Glutamatergic neuron (in vitro differentiated cells): ENCODE measurements around the gene PLSCR4. TPM values are rescaled to one million over a fixed set of nuclear protein-coding genes. Genes with fewer than 3 reads are reported as not detected.

Experiments
- DNase-seq: peaks from one replicate; pipeline ENCODE4 v3.0.0; 2022
- H3K27ac Mint-ChIP-seq: one replicate; pipeline ENCODE4 v1.8.0; 2020; ENCODE audit warnings: mild to moderate bottlenecking, mixed read lengths, inconsistent platforms; ENCODE audit not compliant: unreplicated experiment
- H3K27me3 Mint-ChIP-seq: one replicate; pipeline ENCODE4 v1.8.0; 2020; ENCODE audit warnings: mild to moderate bottlenecking, moderate library complexity, mixed read lengths, inconsistent platforms; ENCODE audit not compliant: unreplicated experiment
- H3K36me3 Mint-ChIP-seq: one replicate; pipeline ENCODE4 v1.8.0; 2020; ENCODE audit warnings: mild to moderate bottlenecking, mixed read lengths, inconsistent platforms; ENCODE audit not compliant: unreplicated experiment
- H3K4me1 Mint-ChIP-seq: one replicate; pipeline ENCODE4 v1.8.0; 2020; ENCODE audit warnings: mild to moderate bottlenecking, low read depth, mixed read lengths, inconsistent platforms; ENCODE audit not compliant: unreplicated experiment
- H3K4me3 Mint-ChIP-seq: one replicate; pipeline ENCODE4 v1.8.0; 2020; ENCODE audit warnings: mild to moderate bottlenecking, mixed read lengths, inconsistent platforms; ENCODE audit not compliant: unreplicated experiment
- H3K9me3 Mint-ChIP-seq: one replicate; pipeline ENCODE4 v1.8.0; 2020; ENCODE audit warnings: mild to moderate bottlenecking, moderate library complexity, mixed read lengths, inconsistent platforms; ENCODE audit not compliant: unreplicated experiment
- total RNA-seq: library from RNA; stranded (reverse); fragmentation: NEBNext Ultra II Directional; extraction: Animal tissue kit (Norgen Biotek cat#: 25700); gene quantifications from one replicate; pipeline ENCODE4 v1.2.1, GENCODE V29; 2021; ENCODE audit not compliant: unreplicated experiment
- TF ChIP-seq, protein P1 (sequence below): fragments of 200-600 bp; sonication (generic); IDR thresholded peaks from one replicate; pipeline ENCODE4 v1.5.0; 2021; ENCODE audit not compliant: partially characterized antibody, unreplicated experiment

Gene PLSCR4
- total RNA-seq, 1 donor from 2014 or later, result not detected

- Mint-ChIP-seq H3K4me3 (no peak overlapping the region), H3K9me3 (peaks cover 2% of the 10 kb centered on the region), H3K4me1 (peaks cover 4% of the 10 kb centered on the region), H3K36me3 (no peaks in the 10 kb centered on the region), H3K27me3 (no peaks in the 10 kb centered on the region), H3K27ac (no peak overlapping the region)
- DNase-seq, result no peak
- TF ChIP-seq, protein P1, sequence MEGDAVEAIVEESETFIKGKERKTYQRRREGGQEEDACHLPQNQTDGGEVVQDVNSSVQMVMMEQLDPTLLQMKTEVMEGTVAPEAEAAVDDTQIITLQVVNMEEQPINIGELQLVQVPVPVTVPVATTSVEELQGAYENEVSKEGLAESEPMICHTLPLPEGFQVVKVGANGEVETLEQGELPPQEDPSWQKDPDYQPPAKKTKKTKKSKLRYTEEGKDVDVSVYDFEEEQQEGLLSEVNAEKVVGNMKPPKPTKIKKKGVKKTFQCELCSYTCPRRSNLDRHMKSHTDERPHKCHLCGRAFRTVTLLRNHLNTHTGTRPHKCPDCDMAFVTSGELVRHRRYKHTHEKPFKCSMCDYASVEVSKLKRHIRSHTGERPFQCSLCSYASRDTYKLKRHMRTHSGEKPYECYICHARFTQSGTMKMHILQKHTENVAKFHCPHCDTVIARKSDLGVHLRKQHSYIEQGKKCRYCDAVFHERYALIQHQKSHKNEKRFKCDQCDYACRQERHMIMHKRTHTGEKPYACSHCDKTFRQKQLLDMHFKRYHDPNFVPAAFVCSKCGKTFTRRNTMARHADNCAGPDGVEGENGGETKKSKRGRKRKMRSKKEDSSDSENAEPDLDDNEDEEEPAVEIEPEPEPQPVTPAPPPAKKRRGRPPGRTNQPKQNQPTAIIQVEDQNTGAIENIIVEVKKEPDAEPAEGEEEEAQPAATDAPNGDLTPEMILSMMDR, result no peak
These were observed 50.3 kb downstream of the PLSCR4 start for GRCh38 chr3:146200461-146201220.

DNA sequence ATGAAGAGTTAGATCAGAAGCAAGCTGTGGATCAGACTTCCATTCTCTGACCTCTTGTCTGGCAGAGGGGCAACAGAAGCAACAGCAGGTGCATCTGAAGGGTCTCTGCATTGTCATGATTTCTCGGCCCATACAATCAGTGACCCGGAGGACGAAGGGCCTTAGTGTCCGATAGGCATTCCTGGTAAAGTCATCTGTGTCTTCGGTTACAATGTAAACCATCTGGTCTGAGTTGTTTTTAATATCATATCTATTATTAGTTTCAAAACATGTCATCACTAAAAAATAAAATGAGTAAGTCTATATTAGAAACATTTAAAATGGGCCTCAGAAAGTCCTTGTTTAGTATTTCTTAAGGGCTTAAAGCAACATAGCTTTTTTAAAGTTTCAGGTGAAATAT lies 51.1 kb downstream of the PLSCR4 start:
- no peaks in the 10 kb centered on the region for H3K36me3 Mint-ChIP-seq
- H3K27ac Mint-ChIP-seq, result no peak overlapping the region
- peaks cover 2% of the 10 kb centered on the region for H3K9me3 Mint-ChIP-seq
- peaks cover 4% of the 10 kb centered on the region for H3K4me1 Mint-ChIP-seq
- TF ChIP-seq, protein P1, result no peak
- H3K27me3 Mint-ChIP-seq, result no peaks in the 10 kb centered on the region
- no peak for DNase-seq
- no peak overlapping the region for H3K4me3 Mint-ChIP-seq

DNA sequence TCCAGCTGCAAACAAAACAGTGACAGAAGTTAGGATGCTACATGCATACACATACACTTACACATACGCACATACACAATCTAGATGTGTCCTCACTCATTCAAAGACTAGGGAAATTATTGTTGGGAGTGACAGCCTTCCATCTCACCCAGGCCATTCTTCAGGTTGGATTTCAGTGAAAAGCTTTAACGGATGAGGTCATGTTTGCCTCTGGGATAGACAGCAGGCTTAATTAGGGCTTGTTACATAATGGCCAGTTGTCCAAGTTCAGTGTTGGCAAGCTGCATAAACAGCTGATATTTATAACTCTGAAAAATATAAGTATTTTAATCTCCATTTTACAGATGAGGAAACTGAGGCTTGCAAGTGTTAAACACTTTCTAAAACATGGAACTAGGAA lies 54.1 kb downstream of the PLSCR4 start:
- TF ChIP-seq, protein P1, result no peak
- H3K27me3 Mint-ChIP-seq, result no peaks in the 10 kb centered on the region
- H3K4me3 Mint-ChIP-seq, result no peak overlapping the region
- peaks cover 4% of the 10 kb centered on the region for H3K4me1 Mint-ChIP-seq
- peak overlapping the region; percentile 6 for H3K27ac Mint-ChIP-seq
- H3K36me3 Mint-ChIP-seq, result no peaks in the 10 kb centered on the region
- DNase-seq, result no peak
- peaks cover 2% of the 10 kb centered on the region for H3K9me3 Mint-ChIP-seq

- DNase-seq, result no peak
- no peak overlapping the region for H3K4me3 Mint-ChIP-seq
These were observed 55.3 kb downstream of the PLSCR4 start for GRCh38 chr3:146195605-146196004.

DNA sequence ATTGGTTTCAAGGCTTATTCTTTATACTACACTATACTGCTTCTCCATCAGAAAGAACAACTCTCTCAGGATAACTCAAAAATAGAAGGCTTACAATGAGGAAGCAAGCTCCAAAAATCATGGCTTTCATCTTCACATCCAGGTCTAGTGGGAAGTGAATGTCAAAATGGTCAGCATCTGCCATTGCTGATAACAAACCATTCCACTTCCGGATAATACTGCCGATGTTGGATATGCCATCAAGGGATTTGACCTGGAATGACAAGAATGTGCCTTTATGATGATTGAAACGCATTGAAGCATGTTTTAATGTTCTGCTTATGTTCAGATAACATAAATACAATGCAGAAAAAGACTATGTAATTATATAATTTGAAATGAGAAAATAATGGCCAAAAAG lies 55.9 kb downstream of the PLSCR4 start:
- Mint-ChIP-seq H3K9me3 (peaks cover 2% of the 10 kb centered on the region), H3K36me3 (no peaks in the 10 kb centered on the region), H3K4me1 (peaks cover 4% of the 10 kb centered on the region), H3K27ac (no peak overlapping the region), H3K27me3 (no peaks in the 10 kb centered on the region), H3K4me3 (no peak overlapping the region)
- TF ChIP-seq, protein P1, result no peak
- DNase-seq, result no peak

More at GRCh38 chr3:146195605-146196004, 55.3 kb downstream of the PLSCR4 start:
- Mint-ChIP-seq H3K4me1 (peaks cover 4% of the 10 kb centered on the region), H3K36me3 (no peaks in the 10 kb centered on the region), H3K27ac (no peak overlapping the region), H3K9me3 (peaks cover 2% of the 10 kb centered on the region), H3K27me3 (no peaks in the 10 kb centered on the region)
- TF ChIP-seq, protein P1, result no peak
